Fibroblast of skin of left quadriceps (primary cell): ENCODE measurements around the gene AMACR.
A peak's percentile ranks its signal among the peaks of the same experiment; 100 is the strongest.

Experiments used
- DNase-seq, 2 experiments: peaks; one replicate each; pipeline ENCODE4 v3.0.0-alpha.2; 2013; ENCODE audit warnings: low read depth in 2 of 2

AMACR gene

DNA sequence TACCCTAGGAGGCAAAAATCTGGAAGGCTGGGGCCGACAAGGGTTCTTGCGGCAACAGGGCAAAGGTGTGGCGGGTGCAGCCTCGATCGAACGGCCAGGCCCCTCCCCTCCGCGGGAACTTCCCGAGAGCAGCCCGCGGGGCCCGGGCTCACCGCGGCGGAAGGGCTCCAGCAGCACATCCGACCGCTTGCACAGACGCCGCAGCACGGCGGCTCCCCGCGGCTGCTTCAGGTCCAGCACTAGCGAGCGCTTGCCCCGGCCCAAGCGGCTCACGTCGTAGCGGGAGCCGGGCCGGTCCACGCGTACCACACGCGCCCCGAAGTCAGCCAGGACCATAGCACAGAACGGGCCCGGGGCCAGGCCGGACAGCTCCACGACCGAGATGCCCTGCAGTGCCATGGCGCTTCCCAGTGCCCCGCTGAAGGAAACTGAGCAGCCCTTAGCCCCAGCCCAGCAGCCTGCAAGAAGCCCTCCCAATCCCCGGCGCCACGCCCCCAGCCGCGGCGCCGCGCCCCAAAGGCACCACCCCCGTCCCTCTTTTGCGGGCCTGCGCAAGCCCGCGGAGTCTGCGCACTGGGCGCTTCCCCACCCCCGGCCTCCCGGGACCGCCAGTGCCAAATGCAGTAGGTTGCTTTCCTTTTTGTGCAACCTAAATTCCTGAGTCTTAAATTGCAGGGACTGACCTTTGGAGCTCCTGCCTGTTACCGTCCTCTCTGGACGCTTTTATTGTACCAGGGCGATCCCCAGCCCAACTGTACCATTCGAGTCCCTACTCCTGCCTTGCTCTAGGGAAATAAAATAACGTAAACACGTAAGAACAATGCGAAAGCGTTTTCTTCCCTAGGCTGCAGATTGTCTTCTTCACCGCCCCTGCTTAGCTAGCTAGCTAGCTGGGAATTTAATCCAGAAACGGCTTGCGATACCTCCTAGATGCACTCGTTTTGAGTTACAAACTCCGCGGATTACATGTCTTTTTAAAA is at the start of gene AMACR:
Gene AMACR (minus strand): TSS at position 430 of the 980 bp plus-strand sequence. CDS start 31 bp downstream, at position 399.
- peak; percentile 80 to 81 for DNase-seq

DNA sequence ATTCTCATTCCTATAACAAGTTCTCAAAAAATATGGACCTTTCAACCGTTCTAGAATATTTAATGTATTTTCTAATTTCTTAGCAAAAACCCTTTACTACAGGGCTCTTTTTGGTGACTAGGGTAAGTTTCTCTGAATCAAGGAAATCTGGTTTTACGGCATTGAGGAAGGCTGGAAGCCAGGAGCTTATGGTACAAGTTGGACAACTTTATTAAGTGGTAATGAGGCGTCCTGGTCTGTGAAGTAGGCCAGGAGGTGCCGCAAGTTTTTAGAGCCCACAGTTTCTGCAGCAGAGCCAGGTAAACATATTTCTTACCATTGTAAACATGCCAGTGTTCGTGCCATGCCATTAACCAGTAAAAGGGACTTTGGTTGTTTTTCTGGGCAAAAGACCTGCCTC is 49.7 kb upstream of the AMACR start:
- no peak for DNase-seq

DNA sequence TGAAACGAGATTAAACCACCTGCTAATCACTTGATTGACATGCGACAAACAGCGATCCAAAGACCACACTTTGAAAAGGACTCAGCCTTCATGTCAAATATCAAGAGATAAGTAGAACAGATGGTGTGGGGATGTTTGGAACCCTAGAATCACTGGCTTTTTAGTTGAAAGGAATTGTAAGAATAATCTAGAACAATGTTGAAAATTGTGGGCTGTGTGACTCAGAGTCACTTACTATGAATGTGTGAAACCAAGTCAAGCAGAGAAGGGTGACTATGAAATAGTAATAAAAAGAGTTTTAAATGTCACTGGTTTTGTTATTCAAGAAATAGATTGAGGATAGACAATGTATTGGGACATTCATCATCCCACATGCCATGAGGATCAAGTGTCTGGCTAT is 49.3 kb upstream of the AMACR start:
- DNase-seq, result no peak

DNA sequence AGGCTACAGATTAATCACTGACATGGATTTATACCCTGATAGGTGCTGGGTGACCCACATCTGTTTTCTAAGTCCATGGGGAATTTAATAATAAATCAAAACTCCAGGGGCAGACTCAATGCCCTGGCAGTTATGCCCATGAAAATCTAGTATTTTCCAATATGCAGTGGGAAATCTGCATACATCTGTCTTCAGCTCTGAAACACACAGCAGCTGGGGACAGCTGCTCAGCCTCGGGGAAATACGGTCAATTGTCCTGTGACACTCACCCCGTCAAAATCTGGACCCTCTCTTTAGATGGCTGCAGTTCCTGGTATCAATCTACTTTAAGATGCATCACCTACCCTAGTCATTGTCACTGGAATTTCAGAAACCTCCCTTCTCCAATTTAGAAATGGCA is 47.8 kb upstream of the AMACR start:
- no peak for DNase-seq

DNA sequence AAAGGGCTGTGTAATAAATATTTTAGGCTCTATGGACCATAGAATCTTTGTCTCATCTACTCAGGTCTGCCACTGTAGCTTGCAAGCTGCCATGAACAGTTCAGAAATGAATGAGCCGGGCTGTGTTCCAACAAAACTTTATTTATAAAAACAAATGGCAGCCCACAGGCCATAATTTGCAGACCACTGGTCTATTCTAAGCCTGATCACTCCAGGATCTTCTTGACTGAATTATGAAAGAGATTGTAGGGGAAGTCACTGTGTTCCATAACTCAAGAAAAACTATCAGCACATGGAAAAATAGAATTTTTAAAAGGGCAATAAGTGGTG is 46.5 kb upstream of the AMACR start:
- no peak for DNase-seq

DNA sequence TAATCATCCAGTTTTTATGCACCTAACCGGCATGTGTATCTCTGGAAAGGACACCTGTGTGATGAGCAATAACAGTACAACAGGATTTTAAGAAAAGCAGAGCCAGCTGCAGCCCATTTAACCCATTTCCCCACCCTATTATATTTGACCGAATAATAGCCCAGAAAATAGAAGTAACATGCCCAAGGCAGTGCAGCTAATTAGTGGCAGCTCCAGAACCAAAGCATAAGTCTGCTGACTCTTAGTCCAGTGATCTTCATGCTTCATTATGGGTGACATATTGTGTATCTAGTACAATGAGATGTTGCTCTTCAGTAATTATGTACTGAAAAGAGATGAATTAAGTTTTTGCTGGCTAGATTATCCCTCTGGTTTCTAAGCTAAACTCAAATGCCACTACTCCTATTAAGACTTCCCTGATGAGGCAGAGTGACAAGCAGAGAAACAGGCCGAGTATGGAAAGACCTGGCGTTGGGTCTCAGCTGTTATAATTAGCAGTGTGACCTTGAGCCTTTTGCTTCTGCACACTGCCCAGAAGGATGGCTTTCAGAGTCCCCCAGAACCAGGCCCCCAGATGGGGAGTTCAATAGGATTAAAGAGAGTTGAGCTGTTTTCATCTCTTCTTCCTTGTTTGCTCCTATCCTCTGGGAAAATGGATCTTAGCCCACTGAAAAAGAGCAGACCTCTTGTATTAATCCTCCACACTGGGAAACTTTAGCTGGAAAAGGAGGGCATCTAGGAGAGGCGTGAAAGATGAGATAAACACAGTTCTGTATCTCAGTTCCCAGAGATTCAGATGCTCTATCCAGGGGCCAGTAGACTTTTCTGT is 45.9 kb upstream of the AMACR start:
- DNase-seq, result no peak

DNA sequence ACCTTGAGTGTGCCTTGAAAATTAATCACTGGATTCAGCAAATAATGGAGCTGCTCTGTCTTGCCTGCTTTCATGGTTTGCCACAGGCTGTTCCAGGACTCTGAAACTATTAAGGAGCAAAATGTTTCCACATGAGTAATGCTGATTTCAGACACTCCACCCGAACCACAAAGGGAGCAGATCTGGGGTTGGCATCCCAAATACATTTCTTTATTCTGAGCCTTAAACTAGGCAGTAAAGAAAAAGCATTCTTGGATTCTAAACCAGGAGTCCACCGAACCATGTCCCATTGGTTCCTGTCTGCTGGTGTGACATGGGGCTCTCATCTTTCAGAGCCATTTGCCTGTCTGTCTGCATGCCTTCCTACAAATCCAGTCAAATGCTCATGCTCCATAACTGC is 45.3 kb upstream of the AMACR start:
- peak; percentile 74 to 77 for DNase-seq

DNA sequence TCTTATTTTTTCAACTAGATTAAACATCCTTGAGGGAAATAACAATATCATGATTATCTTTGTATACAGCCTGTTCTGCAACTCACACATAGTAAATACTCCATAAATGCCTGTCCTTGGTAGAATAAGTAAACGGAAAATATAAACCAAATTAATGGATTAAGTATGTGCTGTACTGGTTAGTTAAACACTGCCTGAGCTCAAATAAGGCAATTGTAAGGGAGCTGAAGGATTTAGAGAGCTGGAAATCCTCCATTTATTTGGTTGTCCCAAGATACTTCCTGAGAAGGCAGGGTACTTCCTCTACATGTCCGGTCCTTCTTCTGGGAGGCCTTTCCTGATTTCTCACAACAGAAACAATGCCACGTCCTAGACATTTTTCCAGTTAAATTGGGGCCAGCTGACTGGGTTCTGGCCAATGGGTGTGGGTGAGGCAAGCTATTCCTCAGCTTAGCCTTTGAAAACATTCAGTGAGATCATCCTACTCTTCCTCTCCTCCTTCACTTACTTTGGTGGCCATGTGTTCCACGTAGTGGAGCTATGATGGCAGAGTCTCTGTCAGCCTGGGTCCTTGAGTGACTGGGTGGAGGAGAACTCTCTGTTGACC is 43.6 kb upstream of the AMACR start:
- no peak for DNase-seq

DNA sequence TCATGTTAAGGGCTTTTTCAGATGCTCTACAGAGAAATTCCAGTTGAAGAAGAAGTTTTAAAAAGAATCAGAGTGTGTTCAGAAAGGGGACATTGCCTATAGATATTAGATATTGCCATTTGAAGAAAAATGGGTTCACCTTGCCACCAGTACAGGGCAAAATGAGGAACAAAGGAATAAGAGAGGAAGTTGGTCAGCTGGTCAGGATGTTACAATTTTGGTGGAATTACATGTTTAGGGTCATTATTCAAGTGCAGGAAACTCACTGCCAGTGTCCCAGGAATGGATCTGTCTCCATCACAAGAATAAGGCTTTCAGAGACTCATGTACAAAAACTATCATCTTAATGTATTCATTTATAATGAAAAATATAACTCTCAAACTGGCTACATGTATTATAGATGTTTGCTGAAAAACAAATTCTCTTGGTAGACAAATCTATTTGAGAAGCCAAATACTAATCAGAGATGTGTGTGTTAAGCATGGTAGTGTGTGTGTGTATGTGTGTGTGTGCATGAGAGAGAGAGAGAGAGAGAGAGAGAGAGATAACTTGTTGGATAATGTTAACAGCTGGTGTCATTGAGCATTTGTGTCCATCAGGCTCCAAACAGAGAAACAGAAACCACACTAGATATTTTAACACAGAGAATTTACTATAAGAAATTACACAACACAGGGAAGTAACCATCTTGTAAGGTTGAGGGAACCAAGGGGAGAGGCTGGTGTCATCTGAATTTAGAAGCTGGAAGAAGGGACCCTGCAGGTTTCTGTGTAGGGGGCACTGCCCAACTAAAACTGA is 40.1 kb upstream of the AMACR start:
- no peak for DNase-seq

DNA sequence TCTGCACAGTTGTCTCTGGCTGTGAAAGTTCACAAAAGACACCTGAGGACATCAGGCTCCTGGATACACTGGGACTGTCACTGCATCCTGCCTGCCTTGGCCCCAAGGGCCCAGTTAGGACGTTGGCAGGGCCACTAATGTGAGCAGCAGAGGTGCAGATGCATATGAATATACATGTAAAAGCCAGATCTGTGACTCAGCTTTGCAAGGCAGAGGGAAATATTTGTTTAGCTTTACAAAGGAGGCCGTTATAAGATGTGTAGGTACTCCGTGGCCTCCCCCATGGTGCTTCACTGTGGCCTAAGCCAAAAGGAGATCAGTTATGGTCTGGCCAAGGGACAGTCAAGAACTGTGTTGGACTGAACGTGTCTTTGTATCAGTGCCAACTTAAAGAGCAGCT is 39.3 kb upstream of the AMACR start:
- DNase-seq, result no peak

DNA sequence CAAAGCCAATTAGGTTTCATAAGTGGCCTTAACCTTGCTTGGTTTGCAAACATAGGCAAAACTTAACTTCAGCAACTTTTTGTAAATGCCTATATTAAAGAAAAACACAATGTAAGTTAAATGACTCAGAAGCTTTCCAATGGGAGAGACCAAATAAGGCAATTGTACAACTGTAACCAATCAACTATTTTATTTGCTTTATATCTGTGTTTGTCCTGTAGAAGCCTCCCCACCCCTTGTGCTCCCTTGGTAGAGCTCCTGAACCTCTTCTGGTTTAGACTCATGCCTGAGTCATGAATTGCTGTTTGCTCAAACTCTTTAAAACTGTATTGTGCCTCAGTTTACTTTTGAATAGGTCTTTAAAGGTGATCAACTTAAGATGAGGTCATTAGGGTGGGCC is 38.1 kb upstream of the AMACR start:
- DNase-seq, result peak; percentile 36 to 42

DNA sequence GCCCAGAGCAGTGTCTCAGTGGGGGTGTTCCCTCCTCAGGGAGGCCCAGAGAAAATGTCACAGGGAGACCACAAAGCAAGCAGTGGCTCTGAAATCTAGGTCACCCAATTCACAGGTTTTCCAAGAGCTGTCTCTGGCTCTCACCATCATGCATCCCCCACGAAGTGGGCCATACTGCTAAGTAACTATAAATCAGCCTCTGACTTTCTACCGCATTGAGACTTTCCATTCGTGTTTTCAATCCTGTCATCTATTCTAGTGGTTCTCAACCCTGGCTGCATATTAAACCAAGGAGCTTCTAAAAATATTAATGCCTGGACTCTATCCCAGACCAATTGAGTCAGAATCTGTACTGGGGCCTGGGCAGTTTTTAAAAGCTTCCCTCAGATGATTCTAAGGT is 37.2 kb upstream of the AMACR start:
- DNase-seq, result no peak

DNA sequence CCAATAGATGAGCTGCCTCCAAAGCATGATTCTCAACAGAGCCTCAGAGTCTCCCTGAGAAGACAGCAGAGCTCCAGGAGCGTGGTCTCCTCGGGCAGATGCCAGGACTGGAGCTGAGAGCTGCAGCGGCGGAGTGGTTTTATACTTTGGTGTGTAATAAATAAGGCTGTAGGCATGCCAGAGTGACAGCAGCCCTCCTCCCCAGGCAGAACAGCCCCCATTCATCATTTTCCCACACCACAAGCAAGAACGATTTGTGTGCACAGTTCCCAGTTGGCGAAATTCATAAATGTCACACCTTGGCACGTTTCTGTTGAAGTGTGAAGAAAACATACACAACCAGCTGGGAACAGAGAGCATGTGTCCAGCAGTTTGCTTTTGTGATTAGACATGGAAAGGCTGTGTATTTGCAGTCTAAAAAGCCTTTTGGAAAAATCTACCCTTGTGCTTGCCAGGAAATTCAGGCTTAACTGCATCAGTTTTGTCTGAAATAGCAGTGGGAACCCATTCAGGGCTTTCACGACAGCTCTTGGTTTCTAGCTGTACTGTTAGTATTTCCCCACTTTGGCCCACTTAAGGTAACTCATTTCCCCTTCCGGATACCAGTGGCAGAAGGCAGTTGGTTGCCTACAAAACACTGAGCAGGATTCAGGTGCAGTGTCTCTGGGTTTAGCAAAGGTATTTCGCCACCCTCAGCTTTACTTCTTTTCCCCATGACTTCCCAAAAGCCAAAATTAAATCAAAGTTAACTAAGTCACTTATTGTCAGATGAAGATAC is 35.4 kb upstream of the AMACR start, which contains the start of gene C1QTNF3:
Gene C1QTNF3 (minus strand): TSS at position 115 of the 778 bp plus-strand sequence. CDS start 88 bp downstream, at position 27.
- peak; percentile 17 to 24 for DNase-seq

DNA sequence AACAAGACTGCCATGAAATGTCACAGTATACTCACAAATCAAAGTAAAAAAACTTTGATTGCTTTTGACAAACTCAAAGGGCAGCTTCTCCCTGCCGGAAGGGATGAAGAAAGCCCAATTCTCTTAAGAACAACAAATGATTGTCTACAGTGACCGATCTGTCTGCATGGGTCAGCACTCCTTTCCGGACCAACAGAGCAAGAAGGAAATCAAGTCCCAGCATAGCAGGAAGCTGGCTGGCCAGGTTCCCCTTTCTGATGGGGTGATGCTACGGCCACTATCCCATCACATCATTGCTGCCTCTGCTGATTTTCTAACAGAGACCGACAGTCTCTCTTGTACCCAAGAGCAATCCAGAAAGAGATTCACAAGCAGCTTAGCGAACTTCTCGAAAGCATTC is 34.5 kb upstream of the AMACR start:
- no peak for DNase-seq

DNA sequence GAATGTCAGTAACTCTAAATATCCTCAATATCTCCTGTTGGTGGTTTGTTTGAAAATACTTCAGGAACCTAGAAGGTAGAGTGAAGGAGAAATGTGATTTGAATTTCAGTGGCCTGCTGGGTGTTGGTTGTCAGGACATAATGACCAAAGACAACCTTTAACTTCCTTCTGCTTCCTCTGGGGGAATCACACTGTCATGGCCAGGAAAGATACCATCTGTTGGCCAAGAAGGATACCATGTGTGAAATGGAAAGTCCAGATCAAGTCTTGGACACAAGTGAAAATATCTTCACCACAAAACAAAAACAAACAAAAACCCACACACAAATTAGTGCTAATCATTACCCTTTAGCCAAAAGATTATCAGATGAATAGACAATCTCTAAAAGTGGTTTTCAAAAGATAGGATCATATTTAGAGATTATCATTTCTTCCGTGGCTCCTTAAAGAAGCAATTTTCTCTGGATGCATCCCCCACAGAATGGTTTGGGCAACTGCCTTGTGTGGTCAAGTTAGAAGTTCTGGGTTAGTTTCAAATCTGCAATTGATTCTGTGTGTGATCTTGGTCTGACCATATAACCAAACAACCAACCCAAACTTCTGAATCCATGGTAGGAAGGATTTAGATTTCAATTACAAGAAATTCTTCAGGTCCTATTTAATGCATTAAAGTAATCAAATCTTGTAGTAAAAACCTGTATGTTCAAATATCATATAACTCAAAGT is 33.6 kb upstream of the AMACR start:
- no peak for DNase-seq

DNA sequence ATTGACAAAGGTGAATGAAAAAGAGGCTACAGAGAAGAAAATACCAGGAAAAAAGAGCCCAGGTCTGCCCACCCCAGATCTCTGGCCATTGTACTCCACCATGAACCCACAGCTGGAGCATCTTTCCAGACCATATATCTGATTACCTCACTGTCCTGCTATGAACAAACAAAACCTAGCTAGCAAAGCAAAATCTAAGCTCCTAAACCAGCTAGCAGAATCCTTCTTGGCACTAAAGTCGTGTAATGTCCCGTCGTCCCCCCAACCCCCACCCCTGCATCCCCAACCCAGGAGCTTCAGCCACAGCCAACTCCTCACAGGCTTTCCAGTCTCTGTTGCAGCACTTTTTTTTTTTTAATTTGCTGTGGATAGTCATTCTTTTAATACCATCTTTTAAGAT is 32.6 kb upstream of the AMACR start:
- no peak for DNase-seq

DNA sequence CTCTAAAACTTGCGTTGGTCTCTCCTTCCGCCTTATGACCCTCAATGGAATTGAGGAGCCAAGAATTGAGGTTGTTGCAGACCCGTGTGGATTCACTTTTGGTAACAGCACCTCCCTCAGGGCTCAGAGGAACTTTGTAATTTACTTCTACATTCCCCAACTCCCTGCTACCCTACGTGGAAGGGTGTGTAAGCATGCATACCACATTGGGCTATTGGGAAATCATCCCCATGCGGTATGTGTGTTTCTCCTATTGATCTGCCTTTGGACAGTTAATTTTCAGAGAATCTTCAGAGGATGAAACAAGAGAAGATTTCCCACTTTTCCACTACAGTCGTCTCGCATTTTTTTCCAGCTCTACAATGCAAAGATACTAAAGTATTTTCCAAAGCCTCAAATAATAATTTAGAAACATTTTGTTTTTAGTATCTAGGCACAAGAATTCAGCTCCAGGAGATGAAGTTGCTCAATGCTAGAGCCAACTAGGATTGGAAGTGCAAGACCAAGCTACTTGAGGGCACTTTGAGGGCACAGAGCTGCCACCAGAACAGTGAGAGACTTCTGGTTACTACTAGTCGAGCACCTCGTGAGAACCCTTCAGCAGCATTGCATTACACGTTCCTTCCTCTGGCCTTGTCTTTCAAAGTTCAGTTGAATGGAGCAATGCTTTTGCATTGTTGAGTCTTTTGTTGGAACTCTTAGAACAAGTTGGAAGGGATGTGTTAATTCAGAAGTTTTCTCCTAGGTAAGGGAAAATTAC is 31.7 kb upstream of the AMACR start:
- no peak for DNase-seq

DNA sequence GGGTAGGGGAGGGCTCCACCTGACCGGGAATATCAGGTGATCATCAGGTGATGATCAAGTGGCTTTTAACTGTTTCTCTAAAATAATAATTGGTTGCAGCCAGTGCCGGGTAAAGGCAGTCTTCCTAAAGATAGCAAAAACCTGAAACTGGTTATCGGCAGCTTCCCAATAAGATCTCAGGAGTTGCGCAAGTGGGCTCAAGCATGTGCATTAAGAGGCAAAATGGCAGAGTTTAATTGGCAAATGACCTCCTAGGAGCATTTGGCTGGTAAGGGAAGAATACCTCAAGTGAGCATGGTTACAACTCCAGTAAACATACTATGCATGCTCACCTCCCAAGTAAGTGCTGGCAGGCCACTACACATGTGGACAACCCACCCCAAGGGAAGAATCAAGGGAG is 31.0 kb upstream of the AMACR start:
- DNase-seq, result no peak

DNA sequence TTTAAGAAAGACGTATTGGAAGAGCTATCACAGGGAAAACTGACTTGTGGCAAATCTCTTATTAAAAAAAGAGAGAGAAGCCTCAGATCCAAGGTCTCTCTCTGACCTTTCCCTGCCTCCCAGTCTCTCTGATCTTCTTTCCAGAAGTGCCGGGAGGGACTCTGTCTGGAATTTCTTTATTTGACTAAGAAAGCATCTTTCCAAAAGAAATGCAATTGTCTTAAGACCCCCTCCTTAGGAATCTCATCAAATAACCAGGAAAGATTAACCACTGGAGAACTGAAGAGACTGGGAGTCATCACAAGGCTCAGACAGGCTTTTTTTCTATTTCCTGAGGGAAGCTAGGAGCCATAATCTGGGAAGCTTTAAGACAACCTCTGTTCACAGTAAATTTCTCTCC is 30.5 kb upstream of the AMACR start:
- DNase-seq, result no peak
